NT2/D1 (cell line): Measurements from ENCODE around the gene HACE1.

Experiments
- YY1 ChIP-seq: IDR thresholded peaks from 2 replicates; pipeline ENCODE4 v1.6.1; 2011; ENCODE audit not compliant: insufficient read length, insufficient read depth
- ZNF274 ChIP-seq: IDR thresholded peaks from 2 replicates; pipeline ENCODE4 v1.6.1; 2011; ENCODE audit warnings: mild to moderate bottlenecking, low read depth, low read length

- no peak for TF ChIP-seq ZNF274
- TF ChIP-seq YY1 = no peak
These were observed 160.7 kb downstream of the HACE1 start for GRCh38 chr6:104698979-104699378.
